ENCODE data around the gene OAS1. TPM values are rescaled to one million over a fixed set of nuclear protein-coding genes. Genes with fewer than 3 reads are reported as not detected.

OAS1 gene
- polyA plus RNA-seq (2012; ENCODE audit: insufficient read depth, insufficient read length), result 14.5 TPM

- peak; percentile 57 for DNase-seq (ENCODE audit: low read depth, low spot score)
- H3K4me3 ChIP-seq (ENCODE audit: low read length), result peak within 1 kb of the TSS; percentile 33
Observed at GRCh38 chr12:112906712-112907414, at the start of gene OAS1. Gene OAS1, plus strand, starts transcription at chr12:112906962. Its CDS starts 78 bp downstream, at chr12:112907040.

GRCh38 chr12:112859291-112859690 is 47.5 kb upstream of the OAS1 start:
- no peak overlapping the region for H3K4me3 ChIP-seq (ENCODE audit: low read length)
- no peak for DNase-seq (ENCODE audit: low read depth, low spot score)

- DNase-seq (ENCODE audit: low read depth, low spot score), result no peak
- H3K4me3 ChIP-seq (ENCODE audit: low read length), result no peak overlapping the region
Observed at GRCh38 chr12:112860181-112860580, 46.6 kb upstream of the OAS1 start.

- no peak for DNase-seq (ENCODE audit: low read depth, low spot score)
- no peak overlapping the region for H3K4me3 ChIP-seq (ENCODE audit: low read length)
Observed at GRCh38 chr12:112861284-112861683, 45.5 kb upstream of the OAS1 start.

- DNase-seq (ENCODE audit: low read depth, low spot score), result no peak
- no peak overlapping the region for H3K4me3 ChIP-seq (ENCODE audit: low read length)
Observed at GRCh38 chr12:112862636-112863290, 44.0 kb upstream of the OAS1 start.

- DNase-seq (ENCODE audit: low read depth, low spot score), result peak; percentile 22
- no peak overlapping the region for H3K4me3 ChIP-seq (ENCODE audit: low read length)
Observed at GRCh38 chr12:112868459-112869041, 38.2 kb upstream of the OAS1 start.

GRCh38 chr12:112869091-112869490 is 37.7 kb upstream of the OAS1 start:
- DNase-seq (ENCODE audit: low read depth, low spot score), result no peak
- no peak overlapping the region for H3K4me3 ChIP-seq (ENCODE audit: low read length)

GRCh38 chr12:112869778-112870177 is 37.0 kb upstream of the OAS1 start:
- DNase-seq (ENCODE audit: low read depth, low spot score), result no peak
- H3K4me3 ChIP-seq (ENCODE audit: low read length), result no peak overlapping the region

GRCh38 chr12:112870267-112870980 is 36.3 kb upstream of the OAS1 start:
- DNase-seq (ENCODE audit: low read depth, low spot score), result no peak
- no peak overlapping the region for H3K4me3 ChIP-seq (ENCODE audit: low read length)

- DNase-seq (ENCODE audit: low read depth, low spot score), result no peak
- no peak overlapping the region for H3K4me3 ChIP-seq (ENCODE audit: low read length)
Observed at GRCh38 chr12:112875608-112876007, 31.2 kb upstream of the OAS1 start.

GRCh38 chr12:112876506-112876905 is 30.3 kb upstream of the OAS1 start:
- H3K4me3 ChIP-seq (ENCODE audit: low read length), result no peak overlapping the region
- DNase-seq (ENCODE audit: low read depth, low spot score), result no peak

GRCh38 chr12:112877006-112877405 is 29.8 kb upstream of the OAS1 start:
- no peak overlapping the region for H3K4me3 ChIP-seq (ENCODE audit: low read length)
- no peak for DNase-seq (ENCODE audit: low read depth, low spot score)

GRCh38 chr12:112878488-112878887 is 28.3 kb upstream of the OAS1 start:
- no peak overlapping the region for H3K4me3 ChIP-seq (ENCODE audit: low read length)
- DNase-seq (ENCODE audit: low read depth, low spot score), result no peak

GRCh38 chr12:112879191-112879705 is 27.5 kb upstream of the OAS1 start:
- no peak for DNase-seq (ENCODE audit: low read depth, low spot score)
- no peak overlapping the region for H3K4me3 ChIP-seq (ENCODE audit: low read length)

- no peak for DNase-seq (ENCODE audit: low read depth, low spot score)
- no peak overlapping the region for H3K4me3 ChIP-seq (ENCODE audit: low read length)
Observed at GRCh38 chr12:112881602-112882001, 25.2 kb upstream of the OAS1 start.

- no peak for DNase-seq (ENCODE audit: low read depth, low spot score)
- H3K4me3 ChIP-seq (ENCODE audit: low read length), result no peak overlapping the region
Observed at GRCh38 chr12:112885236-112885635, 21.5 kb upstream of the OAS1 start.

- DNase-seq (ENCODE audit: low read depth, low spot score), result no peak
- no peak overlapping the region for H3K4me3 ChIP-seq (ENCODE audit: low read length)
Observed at GRCh38 chr12:112887550-112887949, 19.2 kb upstream of the OAS1 start.

- no peak for DNase-seq (ENCODE audit: low read depth, low spot score)
- H3K4me3 ChIP-seq (ENCODE audit: low read length), result no peak overlapping the region
Observed at GRCh38 chr12:112891093-112892024, 15.4 kb upstream of the OAS1 start.

GRCh38 chr12:112892856-112893255 is 13.9 kb upstream of the OAS1 start:
- no peak overlapping the region for H3K4me3 ChIP-seq (ENCODE audit: low read length)
- no peak for DNase-seq (ENCODE audit: low read depth, low spot score)

Measured in Jurkat, Clone E6-1 (cell line).